ENCODE measurements around the gene CTNNA3.

CTNNA3 gene

DNA sequence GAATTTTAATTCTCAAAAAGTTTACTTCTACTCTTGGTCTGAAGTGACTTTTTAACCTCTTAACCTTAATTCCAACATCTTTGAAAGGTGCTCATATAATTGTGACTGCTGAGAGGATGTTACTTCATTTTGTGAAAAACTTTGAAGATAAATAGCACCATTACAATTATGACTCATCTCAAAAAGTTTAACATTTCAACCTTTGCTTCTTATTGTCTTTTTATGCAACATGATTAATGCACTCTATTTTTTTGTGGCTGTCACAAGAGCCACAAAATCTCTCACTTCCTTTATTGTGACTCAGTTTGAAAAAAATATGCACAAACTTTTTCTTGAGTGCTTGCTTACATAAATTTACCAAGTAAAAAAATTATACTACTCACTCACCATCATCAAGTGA, 387.1 kb downstream of the CTNNA3 start:
- DNase-seq = no peak

DNA sequence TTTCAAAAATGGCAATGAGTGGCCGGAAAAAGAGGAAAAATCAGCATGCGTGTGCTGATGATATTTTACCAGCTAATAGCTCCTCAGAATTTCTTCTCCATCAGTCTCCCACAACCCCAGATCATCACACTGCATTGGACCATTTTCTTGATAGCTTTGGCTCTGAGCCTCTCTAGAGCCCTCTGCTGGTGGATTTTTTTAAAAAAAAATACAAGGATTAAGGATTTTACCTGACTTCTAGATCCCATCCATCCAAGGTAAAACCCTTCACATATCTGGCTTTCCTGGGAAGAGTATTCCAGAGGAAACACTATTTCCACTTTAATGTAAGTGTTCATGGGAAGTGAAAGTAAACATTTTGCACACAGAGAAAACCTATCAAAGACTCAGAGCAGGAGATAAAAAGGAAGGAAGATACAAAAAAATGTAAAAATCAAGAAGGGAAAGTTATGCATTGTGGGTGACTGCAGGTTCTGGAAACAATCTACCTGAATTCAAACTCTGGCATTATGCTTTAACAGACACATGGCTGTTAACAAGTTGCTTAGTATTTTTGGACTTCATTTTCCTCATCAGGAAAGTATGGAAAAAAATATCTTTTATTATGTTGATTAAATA, 389.3 kb downstream of the CTNNA3 start:
- DNase-seq = no peak

DNA sequence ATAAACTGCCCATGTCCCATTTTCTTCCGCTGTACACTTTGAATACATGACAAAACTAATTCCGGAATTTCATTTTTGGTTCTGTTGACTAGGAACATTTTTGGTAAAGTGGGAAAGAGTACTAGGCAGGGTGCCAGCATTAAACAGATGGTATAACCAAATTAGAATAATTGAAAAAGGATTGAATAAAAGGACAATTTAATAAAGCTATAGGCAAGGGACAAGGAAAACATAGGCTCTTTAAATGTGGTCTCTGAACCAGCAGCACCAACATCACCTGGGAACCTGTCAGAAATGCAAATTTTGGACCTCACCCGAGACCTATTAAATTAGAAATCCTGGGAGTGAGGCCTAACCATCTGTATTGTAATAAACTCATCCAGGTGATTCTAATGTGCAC, 393.3 kb downstream of the CTNNA3 start:
- no peak for DNase-seq

DNA sequence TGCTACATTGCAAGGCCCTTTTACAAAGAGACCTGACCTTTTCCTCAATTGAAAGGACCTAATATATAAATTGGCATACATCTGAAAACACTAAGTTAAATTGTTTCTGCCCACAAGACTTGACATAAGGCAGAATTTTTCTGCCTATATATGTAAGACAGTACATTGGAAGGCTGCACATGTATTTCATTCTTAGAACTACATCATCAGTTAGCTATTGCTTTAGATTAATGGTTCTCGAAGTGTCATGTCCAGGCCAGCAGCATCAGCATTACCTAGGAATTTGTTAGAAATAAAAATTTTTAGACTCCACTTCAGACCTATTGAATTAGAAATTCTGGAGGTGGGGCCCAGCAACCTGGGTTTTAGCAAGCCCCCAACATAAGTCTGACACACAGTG, 396.2 kb downstream of the CTNNA3 start:
- DNase-seq = no peak

DNA sequence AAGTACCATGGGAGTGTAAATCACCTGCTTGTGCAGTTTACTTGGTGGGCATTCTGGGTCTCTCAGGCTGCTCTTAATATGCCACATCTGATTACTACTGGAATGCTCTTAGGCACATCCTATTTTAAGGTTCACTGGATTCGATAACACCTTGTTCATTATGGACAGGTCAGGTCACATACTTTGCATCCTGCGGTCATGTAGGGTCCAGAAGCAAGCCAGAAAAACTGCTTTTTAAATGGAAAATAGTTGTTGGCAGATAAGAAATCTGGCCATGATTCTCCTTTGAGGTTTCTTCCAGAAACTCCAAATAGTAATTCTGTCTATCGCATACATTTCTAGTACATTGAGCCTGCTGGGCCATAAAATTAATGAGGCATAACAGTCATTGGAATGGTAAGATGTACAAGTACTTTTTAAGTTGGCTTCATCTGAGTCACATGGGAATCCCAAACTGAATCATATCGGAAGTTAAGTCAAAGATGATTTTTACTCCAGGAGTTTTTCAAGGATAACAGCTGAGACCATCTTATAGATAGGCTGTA, 398.3 kb downstream of the CTNNA3 start:
- DNase-seq = no peak

DNA sequence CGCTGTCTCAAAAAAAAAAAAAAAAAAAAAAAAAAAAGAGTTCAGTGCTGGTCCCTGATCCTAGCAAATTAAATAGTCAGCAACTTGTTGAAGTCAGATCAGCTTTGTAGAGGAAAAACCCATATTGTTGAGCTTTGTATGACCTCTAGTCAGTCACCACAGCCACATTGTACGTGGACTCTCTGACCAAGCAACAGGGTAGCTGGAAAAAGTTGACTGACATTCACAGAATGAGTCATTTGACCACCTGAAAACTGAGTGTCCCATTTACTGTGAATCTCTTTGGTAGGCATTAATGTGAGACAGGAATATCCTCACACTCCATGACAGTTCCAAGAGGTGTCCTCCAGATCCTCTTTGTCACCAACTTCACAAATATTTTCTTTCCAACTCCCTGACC, 399.1 kb downstream of the CTNNA3 start:
- no peak for DNase-seq

DNA sequence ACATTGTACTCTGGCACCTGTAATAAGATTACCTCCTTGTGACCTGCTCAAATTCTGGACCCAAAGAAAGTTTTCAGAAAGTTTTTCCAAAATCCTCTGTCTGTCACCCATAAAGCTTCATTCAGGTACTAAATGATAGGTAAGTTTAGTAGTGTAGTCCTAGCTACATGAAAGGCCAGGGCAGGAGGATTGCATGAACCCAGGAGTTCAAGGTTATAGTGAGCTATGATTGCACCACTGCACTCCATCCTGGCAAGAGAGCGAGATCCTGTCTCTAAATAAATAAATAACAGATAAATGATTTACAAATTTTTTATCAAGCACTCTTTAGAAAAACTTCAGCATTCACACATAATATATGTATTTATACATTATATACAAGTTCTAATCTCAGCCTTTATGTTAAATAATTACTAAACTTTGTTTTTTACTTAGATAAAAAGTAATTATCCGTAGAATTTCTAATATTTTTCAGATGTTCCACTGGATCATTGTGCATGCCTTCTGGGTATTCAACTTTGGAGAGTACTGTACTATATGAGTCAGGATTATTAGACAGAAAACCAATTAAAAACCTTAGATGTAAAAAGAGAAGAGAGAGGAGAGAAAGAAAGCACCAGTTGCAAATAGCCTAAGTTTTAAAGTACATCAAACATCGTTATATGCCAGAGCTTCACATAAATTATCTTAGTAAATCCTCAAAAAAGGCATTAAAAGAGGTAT, 407.1 kb downstream of the CTNNA3 start:
- no peak for DNase-seq

DNA sequence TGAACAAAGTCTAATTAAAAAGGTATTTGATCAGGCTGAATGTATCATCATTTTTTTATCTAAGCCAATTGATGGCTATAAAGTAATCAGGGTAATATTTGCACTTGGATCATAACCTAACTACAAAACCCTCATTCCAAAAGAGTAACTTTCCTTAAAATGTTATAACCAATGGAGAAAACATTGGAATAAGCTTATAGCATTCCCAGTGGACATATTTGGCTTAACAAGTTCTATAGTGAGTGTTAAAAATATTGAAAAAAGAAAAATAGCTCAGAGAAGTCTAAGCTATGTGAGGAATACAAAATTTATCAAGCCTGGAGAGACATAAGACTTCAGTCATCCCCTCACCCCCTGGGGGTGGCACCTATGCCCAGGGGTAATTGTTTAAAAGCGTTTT, 411.4 kb downstream of the CTNNA3 start:
- DNase-seq = no peak

DNA sequence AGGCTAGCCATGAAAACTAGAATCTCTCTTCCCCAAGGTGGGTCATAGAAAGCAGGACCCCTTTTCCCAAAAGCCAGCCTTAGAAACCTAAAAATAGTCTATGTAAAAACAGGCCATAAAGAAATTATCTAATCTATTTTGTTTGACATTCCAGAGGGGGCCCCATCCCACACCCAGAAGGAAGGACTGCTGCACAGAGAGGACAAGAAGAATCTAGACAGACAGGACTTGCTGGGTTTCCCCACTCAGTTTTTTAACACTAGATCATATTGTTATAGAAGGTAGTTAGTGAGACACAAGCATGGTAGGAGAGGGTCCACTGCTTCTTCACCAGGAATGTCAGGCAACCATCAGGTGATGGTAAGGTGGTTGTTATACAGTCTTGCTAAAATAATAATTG, 413.1 kb downstream of the CTNNA3 start:
- no peak for DNase-seq

DNA sequence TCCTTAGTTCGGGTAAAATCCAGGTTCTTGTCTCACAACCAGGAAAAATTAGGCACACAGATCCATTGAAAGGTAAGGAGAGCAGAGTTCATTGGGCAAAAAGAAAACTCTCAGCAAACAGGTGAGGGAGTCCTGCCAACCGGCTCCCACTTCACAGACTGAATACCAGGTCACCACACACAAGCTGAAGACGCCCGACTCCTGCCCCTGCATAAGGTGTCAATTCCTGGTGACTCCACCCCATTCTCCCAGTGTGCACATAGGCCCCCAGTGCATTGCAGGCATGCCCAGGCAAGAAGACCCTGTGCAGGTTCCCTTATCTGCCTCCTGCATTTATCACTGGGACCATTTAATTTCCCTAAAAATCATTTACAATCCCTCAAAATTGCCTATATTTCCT, 415.6 kb downstream of the CTNNA3 start:
- DNase-seq = no peak

DNA sequence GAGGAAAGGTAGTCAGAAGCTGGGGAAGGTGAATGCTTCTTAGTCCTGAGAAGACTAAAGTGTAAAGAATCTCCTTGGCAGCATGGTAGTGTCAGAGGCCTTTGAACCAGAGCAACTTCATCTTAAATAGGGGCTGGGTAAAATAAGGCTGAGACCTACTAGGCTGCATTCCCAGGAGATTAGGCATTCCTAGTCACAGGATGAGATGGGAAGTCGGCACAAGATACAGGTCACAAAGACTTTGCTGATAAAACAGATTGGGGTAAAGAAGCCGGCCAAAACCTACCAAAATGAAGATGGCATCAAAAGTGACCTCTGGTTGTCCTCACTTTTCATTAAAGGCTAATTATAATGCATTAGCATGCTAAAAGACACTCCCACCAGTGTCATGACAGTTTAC, 418.6 kb downstream of the CTNNA3 start:
- DNase-seq = no peak

DNA sequence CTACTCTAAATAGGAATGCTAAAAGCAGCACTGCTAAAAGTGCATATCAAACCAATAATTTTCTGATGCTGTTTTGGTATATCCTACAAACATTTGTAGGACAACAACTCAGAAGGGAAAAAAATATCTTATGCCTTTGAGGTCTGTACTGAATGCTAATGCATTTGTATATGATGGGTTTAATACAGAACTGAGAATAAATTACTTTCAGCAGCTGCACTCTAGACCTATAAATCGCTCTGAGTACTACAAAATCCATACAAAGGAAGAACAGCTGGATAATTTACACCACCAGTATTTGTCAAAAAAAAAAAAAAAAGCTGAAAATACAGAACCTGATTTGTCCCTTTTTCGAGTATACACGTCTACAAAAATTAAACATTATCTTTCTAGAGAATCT, 426.2 kb downstream of the CTNNA3 start:
- DNase-seq = no peak

DNA sequence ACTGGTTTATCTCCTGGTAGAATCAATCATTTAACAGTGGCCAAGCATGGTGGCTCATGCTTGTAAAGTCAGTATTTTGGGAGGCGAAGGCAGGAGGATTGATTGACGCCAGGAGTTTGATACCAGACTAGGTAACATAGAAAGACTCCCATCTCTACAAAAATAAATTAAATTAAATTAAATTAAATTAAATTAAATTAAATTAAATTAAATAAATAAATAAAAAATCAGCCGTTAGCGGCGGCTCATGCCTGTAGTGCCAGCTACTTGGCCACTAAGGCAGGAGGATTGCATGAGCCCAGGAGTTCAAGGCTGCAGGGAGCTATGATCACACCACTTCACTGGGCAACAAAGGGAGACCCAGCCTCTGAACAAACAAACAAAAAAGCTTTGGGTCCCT, 427.8 kb downstream of the CTNNA3 start:
- no peak for DNase-seq

DNA sequence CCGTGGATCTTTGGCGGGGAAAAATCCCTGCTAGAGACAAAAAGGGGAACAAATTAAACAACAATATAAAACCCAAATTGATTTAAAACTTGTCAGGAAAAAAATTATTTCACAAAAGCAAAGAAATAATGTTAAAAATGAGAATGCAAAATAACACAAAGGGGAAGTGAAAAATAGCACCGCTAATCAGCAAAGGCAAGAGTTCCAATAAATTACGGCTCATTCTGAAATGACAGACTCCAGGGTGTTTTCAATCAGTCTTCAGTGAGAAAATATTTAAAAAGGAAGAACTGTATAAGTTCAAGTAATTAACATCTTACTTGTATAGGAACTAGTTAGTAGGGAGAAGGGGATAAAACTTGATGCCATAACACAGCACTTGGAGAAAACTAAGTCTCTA, 433.3 kb downstream of the CTNNA3 start:
- DNase-seq = no peak

DNA sequence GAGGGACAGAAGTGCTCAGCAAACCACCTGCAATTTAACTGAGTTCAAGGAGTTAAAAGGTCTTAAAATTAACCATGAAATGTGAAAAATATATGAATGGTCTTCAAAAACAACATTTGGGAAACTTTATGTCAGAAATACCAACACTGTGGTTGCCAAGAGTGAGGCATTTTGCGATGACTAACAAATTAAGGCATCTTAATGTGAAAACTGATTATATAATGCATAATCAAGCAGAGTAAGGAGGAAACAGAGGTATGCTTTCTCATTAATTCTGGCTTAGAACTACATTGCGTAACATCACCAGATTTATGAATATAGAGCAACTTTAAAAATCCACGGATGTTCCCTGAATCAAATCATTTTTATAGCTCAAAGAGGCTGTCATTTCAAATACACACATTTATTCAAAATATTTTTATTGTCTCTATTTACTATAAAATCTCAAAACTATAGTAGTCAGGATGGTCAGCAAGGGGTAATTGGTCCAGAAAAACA, 434.6 kb downstream of the CTNNA3 start:
- no peak for DNase-seq

DNA sequence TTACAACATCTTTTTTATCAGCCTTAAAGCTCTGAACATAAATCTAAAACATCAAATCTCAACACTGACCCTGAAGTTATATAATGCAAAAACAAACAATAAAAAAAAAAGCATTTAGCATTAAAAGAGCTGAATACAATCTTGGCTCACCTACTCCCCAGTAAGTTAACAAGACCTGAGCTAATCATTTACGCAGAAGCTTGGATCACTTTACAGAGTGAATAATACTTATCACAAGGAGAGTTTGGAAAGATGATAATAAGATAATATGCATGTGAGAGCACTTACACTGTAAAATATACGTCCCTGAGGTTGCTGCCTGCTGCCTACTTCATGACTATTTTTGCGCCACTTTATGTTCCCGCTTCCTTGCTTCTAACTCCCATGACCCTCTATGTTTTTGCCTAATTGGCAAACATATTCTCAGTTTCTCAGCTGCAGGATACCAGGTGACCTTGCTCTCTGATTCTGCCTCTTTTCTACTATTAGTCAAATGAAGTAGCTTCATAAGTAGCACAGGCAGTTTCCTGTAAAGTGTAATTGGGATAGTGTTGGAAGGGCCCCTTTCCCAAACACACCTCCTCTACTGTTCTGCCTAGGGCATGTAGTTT, 436.6 kb downstream of the CTNNA3 start:
- DNase-seq = no peak

DNA sequence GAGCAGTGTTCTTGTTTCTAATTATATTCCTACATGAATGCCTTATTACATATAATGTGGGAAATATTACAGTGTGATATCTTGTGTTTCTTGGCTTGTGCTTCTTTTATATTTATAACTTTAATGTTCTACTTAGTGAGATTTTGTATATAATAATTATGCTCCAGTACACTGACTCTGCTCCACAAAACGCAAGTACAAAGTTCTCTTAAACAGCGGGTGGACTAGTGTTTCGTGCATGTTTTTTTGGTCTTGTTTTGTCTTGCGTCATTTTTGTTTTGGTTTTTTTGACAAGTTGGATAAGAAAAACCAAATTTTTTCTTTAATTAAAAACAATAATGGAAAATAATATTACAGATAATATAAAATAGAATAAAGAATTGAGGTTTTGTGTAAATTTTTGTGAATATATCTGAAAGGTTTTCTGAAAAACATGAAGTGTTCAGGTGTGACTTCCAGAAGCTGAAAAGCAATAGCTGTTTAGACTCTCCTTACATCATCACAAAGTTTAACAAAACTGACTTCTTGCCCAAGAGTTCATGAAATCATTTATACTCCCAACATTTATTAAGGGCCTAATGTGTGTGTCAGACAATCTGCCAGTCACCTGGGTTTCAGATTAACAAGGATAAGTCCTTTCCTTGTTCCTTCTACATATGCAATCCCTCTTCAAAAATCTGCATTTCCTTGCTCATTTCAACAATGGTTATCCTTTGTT, 438.4 kb downstream of the CTNNA3 start:
- DNase-seq = no peak

DNA sequence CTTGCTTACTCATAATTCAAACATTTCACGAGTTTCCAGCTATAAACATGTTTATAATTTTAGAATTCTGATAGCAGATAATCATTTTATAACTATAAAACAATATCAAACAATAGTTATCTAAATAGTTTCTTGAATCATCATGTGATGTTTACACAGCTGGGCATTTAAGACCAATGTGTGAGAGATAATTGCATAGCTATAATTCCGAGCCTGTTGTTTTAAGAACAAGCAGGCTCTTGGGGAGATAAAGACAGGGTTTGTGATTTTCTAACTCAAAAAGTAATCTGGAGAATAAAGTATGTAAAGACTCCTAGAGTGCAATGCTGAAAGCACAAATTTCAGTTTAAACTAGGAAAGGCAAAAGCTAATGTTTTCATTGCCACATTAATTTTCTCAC, 439.0 kb downstream of the CTNNA3 start:
- no peak for DNase-seq

DNA sequence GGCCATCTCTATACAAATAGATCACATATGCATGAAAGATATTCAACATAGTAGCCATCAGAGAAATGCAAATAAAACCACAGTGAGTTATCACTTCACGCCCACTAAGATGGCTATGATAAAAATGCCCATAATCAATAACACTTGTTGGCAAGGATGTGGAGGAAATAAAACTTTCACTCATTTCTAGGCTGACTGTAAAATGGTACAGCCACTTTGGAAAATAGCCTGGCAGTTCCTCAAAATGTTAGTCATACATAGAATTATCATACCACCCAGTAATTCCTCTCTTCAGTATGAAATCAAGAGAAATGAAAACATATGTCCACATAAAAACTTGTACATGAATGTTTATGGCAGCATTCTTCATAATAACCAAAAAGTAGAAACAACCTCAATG, 445.3 kb downstream of the CTNNA3 start:
- no peak for DNase-seq

DNA sequence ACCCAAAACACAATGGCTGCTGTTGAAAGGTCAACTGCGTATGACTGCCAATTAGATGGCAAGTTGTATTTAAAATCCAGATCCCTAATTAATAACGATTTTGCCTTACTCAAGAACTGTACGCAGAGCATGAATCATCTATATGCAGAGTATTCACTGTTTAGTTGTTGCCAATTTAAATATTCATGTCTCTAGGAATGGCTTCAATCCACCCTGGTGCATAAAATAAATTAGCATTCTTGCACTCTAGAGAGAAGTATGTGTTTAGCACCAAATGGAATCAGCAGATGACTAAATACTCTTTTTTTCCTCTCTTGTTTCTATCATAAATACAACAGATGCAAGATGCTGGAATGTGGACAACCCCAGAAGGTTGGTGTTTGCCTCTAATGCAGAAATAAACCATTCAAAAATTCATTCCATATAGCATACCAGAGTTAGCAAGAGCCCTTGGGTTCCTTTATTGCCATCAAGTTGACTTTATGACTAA, 449.9 kb downstream of the CTNNA3 start:
- DNase-seq = no peak

DNA sequence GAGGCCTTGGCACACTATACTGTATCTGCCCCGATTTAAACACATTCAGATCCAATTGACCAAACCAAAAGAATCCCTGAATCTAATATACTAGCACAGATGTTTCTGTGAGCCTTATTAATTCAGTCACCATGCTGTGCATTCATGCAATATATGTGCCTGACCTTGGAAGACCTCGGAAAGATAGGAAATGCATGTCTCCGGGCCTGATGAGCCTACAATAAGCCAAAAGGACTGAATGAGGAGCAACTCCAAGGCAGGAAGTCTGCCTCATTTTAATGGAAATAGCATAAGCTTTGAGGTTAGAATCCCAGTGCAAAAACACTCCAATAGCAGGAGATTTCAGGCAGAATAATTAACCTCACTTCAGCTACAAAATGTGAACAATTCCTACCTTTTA, 453.5 kb downstream of the CTNNA3 start:
- DNase-seq = no peak

DNA sequence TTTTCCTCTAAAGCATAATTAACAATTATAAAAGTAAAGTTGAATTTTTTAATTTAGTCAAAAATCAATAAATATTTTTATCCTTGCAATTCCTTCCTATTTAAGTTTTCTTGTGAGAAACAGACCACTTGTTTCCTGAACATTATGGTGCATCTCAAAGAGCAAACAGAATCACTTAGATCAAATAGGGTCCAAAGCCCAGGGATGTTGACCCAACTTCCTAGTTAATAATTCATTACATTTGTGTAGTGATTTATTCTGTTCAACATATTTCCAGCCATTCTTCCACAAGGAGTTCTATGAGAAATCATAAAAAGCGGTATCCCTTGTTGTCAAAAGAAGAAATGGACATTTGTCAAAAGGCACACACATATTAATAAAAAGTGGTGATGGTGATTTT, 454.5 kb downstream of the CTNNA3 start:
- no peak for DNase-seq

DNA sequence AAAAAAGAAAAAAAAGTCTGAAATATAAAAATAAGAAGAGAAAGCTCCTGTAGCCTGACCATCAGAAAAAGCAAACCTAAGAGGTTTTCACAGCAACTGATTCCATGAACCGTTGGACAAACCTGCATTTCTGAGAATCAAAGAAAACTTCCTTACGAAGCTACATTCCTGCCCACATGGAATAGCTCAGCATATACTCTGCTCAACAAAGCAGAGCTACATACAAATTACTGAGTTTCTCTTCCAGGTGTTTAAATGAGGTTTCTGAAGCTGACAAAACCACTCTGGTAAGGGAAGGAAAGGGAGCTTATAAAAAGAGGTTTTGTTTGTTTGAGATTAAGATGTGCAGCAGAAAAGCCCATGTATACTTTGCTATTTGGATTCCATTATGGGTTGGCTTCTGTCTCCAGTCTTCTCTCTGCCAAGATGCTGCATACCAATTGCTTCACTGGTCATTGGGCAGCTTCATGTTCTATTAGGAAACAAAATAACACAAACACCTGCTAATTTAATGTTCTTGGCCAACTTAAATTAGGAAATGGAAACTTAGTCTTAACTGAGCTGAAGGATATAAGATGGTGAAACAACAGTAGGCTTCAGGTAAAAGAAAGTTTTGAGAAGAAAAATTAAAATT, 456.0 kb downstream of the CTNNA3 start:
- no peak for DNase-seq

Data from CD4-positive, alpha-beta T cell treated with Interleukin-1 beta for 1 hour (primary cell).